Urothelium cell line (cell line): Measurements from ENCODE around the gene PCBD2.
"Not testable (repeated sequence)": the region's sequence is repeated elsewhere in the genome, so short reads cannot be mapped to it uniquely, and the experiment has no call there.

Experiments used
- DNase-seq: peaks from one replicate; pipeline ENCODE4 v3.0.0; 2011; ENCODE audit warnings: low spot score, mixed read lengths
- FAIRE-seq: peaks from 2 replicates; lab custom pipeline; 2011; peaks lifted over from hg19 to GRCh38; lab: Jason Lieb, UNC

PCBD2 gene

GRCh38 chr5:134905246-134905996, 490 bp downstream of the PCBD2 start:
- no peak for FAIRE-seq
- DNase-seq: peak; percentile 36

DNA sequence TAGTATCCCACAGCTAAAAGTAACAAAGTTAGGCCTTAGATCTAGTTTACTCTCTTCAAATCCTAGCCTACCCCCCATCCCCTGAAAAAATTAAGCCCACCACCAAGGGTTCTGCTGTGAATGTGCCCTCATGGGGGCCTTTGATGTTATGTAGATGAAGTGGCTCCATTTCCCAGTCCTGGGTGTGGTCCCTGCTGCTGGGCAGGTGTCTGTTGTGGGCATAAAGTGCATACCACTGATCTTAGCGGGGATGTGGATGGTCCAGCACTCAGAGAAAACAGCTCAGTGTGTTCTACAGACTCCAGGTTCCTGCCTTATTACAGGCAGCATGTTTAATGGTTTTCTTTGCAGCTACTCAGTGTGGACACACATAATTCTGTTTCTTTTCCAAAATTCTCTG, 1.9 kb downstream of the PCBD2 start:
- DNase-seq: no peak
- FAIRE-seq: no peak

DNA sequence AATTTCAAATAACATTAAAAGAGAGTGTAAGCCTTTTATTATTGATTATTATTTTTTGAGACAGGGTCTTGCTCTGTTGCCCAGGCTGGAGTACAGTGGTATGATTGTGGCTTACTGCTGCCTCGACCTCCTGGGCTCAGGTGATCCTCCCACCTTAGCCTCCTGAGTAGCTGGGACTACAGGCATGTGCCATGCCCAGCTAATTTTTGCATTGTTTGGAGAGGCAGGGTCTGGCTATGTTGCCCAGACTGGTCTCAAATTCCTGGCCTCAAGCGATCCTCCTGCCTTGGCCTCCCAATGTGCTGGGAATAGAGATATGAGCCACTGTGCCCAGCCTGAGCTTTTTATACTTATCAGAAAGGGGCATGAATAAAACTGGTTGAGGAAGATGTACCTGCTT, 5.8 kb downstream of the PCBD2 start:
- DNase-seq, FAIRE-seq: not testable (repeated sequence)

DNA sequence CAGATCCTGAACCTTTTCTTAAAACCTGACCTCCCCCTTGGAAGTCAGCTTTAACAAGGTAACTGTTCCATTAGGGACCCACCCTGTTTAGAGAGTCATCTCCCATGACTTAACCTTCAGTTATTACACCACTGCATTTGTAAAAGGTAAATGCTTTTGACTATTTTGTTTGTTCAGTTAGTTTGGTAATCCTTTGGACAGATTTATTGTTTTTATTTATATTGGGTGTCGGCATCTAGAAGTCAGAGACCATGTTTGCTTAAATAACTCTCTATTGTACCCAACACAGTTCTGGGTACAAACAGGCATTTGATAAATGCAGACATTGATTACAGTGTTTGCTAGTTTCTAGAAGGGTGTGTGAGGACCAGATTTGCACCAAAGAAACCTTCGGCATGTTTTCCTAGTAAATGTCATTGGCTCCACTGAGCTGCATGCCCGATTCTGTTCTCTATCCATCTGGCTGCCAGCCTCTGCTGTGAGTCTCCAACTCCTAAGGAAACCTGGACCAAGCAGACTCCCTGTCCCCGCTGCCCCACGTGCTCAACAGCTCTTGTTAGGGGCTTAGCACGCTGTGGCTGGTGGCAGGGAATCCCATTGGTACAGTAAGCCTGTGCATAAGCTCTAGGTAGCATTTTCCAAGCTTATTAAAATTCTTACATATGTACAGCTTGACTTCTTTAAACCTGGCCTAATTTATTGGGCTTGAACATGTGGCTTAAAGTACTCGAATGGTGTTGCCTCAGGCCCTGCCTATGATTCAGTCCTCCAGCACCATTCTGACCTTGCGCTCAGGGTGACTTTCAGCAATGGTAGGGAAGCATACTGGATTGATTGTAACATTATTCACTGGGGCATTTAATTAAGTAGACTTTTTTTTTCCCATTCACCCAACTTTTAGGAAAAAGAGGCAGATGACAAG, 6.6 kb downstream of the PCBD2 start:
- DNase-seq: no peak
- FAIRE-seq: no peak

DNA sequence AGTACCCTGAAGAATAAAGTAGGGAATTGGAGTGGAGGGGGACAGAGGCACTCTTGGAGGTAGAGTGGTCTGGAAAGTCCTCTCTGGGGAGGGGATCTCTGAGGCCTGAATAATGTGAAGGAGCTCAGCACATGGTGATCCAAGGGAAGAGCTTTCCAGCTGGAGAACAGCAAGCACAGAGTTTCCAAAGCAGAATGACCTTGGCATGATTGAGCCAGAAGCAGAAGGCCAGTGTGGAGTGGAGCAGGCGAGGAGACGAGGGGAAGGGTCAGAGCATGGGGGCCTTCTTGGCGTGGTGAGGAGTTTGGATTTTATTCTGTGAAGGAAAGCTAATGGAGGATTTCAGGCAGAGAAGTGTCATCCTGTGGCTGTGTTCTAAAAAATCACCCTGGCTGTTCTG, 8.3 kb downstream of the PCBD2 start:
- FAIRE-seq (no peak), DNase-seq (no peak)

DNA sequence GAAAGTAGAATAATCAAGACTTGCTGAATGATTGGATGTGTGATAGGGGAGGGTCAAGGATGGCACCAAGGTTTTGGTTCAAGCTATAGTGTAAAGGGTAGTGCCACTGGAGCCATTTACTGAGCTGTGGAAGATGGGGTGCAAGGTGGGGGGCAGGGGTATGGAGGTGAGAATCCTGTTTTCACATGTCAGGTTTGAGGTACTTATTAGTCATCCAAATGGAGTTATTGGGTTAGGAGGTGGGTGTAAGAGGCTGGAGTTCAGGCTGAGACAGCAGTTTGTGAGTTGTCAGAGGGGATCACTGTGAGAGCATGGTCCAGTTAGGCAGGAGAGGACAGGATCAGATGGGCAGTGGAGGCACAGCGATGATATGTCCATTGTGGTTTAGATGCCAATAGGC, 8.9 kb downstream of the PCBD2 start:
- FAIRE-seq (no peak), DNase-seq (no peak)

DNA sequence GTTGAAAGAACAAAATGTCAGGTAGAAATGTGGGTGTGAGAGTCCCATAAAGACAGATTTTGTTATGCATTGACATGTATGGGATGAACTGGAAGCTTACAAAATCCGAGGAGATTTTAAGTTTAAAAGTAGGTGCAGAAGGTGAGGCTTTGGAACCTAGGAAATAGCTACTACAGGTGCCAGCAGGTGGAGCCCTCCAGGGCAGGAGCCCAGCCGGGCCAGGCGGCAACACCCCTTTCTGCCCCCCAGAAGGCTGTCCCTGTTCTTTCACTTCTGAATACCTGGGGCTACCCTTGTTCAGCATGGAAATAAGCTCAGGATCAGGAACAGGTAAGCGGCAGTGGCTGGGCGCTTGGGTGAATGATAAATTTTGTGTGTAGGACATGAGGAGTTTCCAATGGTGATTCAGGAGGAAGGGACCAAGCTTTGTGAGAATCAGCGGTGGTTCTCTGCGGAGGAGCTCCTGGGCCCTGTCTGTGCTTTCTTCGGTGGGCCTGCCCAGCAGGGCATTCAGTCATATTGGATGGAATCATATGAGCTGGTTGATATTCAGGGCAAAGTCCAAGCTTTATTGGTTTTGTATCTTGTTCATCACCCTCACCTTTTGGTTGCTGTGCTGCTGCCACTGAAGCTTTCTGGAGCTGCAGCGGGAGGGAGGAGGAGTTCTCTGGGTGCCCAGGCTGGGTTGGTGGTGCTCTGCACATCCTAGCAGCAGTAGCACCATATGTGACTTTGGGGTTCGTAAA, 12.3 kb downstream of the PCBD2 start:
- FAIRE-seq: no peak

GRCh38 chr5:134918861-134919260, 13.9 kb downstream of the PCBD2 start:
- FAIRE-seq: no peak
- DNase-seq: no peak

More for the DNA sequence above, 12.3 kb downstream of the PCBD2 start:
- DNase-seq: peak; percentile 4

DNA sequence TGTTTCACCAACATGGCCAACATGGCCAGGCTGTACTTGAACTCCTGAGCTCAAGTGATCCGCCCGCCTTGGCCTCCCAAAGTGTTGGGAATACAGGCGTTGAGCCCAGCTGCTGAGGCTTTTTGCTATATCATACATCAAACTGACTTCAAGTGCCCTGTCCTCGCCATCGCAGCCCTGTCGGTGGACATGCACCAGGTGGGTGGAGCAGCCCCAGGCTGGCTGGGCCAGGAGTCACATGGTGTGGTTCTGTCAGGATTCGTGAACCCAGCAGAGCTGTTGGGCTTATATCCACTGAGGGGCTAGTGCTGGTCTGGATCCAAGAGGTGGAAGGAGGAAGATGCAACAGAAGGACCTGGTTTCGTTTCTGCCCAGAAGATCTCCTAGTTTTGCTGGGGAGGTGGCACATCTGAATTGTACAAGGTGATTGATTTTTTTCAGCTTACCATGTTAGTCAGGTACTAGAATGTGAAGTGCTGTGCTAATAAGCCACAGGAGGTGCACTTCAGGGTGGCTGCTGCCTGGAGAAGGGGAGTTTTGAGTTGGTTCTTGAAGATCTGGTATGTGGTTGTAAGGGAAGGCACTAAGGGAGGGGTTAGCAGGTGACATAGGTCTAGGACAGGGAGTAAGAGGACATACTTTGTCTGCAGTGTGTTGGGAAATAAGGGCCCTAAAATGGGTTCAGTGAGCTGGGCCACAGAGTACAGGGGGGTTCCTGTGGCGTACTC, 16.1 kb downstream of the PCBD2 start:
- no peak for FAIRE-seq
- no peak for DNase-seq

DNA sequence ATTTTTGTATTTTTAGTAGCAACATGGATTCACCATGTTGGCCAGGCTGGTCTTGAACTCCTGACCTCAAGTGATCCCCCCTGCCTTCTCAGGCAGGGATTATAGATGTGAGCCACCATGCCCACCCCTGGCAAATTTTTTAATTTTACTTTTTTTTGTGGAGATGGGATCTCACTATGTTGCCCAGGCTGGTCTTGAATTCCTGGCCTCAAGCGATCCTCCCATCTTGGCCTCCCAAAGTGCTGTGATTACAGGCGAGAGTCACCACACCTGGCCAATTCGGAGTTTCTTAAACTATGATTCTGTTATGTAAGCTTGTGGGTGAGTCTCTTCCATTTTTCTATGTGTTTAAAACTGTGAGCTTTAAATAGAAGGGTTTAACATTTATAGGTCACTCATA, 27.6 kb downstream of the PCBD2 start:
- no peak for FAIRE-seq
- no peak for DNase-seq

GRCh38 chr5:134934202-134934601, 29.3 kb downstream of the PCBD2 start:
- no peak for FAIRE-seq
- no peak for DNase-seq

DNA sequence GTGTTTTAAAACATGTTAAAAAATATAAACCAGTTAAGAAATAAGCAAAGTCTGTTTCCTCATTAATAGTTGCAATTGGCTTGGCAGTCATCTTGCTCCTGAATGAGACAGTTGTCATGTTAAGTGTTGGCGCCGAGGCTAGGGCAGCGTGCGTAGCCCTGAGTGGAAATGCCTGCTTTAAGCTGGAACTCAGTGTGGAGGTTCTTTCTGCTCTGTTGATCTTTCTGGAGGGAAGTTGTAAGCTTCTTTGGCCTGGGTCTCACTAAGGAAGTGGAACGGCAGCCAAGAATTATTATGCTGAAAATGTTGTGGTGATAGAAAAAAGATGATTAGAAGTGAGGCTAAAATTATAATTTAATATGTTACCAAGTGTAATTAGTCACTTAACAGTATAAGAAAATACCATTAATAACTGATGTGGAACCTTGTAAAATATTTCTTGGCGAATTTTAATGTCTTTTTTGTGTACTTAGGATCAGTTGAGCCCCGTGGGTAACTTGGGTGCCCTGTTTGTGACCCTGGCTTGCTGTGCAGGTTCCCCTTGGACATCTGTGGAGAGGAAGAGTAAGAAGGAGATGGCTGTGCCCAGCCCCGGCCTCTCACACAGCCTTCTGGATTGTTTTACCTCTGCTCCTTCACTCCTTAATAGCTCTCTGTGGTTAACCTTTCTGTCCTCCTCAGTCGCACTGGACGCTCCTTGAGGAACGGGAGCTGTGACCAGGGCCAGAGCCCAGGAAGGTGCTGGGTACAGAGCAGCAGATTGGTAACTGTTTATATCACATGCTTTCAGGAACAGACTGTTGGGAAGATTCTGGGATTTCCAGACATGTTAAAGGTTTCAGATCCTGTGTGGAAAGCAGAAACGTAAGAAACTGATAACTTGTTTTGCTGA, 31.0 kb downstream of the PCBD2 start:
- no peak for FAIRE-seq
- DNase-seq: no peak

- no peak for FAIRE-seq
- no peak for DNase-seq
Measured at GRCh38 chr5:134937526-134937925, 32.6 kb downstream of the PCBD2 start.

GRCh38 chr5:134938030-134938429, 33.1 kb downstream of the PCBD2 start:
- FAIRE-seq (no peak), DNase-seq (no peak)

- DNase-seq (no peak), FAIRE-seq (no peak)
Measured at GRCh38 chr5:134939500-134939899, 34.6 kb downstream of the PCBD2 start.

GRCh38 chr5:134943547-134943946, 38.6 kb downstream of the PCBD2 start:
- no peak for DNase-seq
- no peak for FAIRE-seq

GRCh38 chr5:134944630-134945029, 39.7 kb downstream of the PCBD2 start:
- DNase-seq (no peak), FAIRE-seq (no peak)

- FAIRE-seq (no peak), DNase-seq (no peak)
Measured at GRCh38 chr5:134945041-134945440, 40.1 kb downstream of the PCBD2 start.

GRCh38 chr5:134948911-134949310, 44.0 kb downstream of the PCBD2 start:
- DNase-seq: peak; percentile 4
- FAIRE-seq: no peak

- DNase-seq: no peak
- FAIRE-seq: no peak
Measured at GRCh38 chr5:134949316-134949715, 44.4 kb downstream of the PCBD2 start.
